ENCODE results near the gene TIAL1. TPM values are rescaled to one million over a fixed set of nuclear protein-coding genes. Genes with fewer than 3 reads are reported as not detected.

The TIAL1 gene
- total RNA-seq, 1 donor from 2014 or later, result 132 TPM

DNA sequence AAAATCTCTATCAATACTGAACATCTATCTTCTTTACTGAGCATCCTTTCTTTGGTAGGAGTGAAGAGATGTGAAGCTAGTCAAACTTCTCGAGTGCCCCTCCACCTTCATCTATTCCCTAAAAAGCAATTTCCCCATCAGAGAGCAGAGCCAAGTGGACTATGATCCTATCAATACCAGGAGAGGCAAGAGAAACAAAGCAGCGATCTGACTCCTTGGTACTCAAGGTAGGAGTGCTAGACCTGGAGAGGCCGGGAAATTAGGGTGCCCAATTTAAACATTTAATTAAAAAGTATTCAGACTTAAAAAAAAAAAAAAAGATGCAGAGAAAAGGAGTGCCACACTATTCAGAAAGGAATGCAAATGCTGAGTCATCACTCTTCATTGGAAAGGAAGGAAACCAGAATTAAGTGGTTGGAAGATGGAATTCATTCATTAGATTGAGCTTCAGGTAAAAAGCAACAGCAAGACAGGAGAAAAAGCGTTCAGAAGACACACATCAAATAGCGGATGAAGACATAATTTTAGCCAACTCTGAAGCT lies 1.6 kb downstream of the TIAL1 start:
- DNase-seq (ENCODE audit: low spot score), result no peak
- Mint-ChIP-seq H3K4me3 (ENCODE audit: unreplicated experiment) (peak overlapping the region; percentile 71), H3K27ac (ENCODE audit: unreplicated experiment) (peak overlapping the region; percentile 99), H3K9me3 (ENCODE audit: low read depth) (peaks cover 5% of the 10 kb centered on the region), H3K4me1 (ENCODE audit: low read depth) (peaks cover 49% of the 10 kb centered on the region), H3K27me3 (ENCODE audit: low read depth) (no peaks in the 10 kb centered on the region), H3K36me3 (ENCODE audit: low read depth) (peaks cover 2% of the 10 kb centered on the region)
- TF ChIP-seq, protein P1, sequence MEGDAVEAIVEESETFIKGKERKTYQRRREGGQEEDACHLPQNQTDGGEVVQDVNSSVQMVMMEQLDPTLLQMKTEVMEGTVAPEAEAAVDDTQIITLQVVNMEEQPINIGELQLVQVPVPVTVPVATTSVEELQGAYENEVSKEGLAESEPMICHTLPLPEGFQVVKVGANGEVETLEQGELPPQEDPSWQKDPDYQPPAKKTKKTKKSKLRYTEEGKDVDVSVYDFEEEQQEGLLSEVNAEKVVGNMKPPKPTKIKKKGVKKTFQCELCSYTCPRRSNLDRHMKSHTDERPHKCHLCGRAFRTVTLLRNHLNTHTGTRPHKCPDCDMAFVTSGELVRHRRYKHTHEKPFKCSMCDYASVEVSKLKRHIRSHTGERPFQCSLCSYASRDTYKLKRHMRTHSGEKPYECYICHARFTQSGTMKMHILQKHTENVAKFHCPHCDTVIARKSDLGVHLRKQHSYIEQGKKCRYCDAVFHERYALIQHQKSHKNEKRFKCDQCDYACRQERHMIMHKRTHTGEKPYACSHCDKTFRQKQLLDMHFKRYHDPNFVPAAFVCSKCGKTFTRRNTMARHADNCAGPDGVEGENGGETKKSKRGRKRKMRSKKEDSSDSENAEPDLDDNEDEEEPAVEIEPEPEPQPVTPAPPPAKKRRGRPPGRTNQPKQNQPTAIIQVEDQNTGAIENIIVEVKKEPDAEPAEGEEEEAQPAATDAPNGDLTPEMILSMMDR (IDR thresholded peaks at IDR 0.05), result no peak

DNA sequence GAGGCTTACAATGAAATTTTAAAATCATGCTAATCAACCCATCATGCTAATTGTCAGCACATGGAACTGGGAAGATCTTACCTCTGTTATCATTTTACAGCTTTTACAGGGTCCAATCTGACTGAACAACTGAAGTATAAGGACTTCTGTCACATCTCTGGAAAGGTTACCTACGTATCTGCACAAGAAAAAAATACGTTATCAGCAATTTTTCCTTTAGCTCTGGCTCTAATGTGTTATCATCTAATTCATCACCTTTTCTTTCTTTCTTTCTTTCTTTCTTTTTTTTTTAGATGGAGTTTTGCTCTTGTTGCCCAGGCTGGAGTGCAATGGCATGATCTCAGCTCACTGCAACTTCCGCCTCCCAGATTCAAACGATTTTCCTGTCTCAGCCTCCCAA lies 8.7 kb downstream of the TIAL1 start:
- TF ChIP-seq, protein P1 (IDR thresholded peaks at IDR 0.05), result no peak
- Mint-ChIP-seq H3K27ac (ENCODE audit: unreplicated experiment) (no peak overlapping the region), H3K9me3 (ENCODE audit: low read depth) (no peaks in the 10 kb centered on the region), H3K36me3 (ENCODE audit: low read depth) (peaks cover 4% of the 10 kb centered on the region), H3K4me1 (ENCODE audit: low read depth) (peaks cover 25% of the 10 kb centered on the region), H3K4me3 (ENCODE audit: unreplicated experiment) (no peak overlapping the region), H3K27me3 (ENCODE audit: low read depth) (no peaks in the 10 kb centered on the region)
- DNase-seq (ENCODE audit: low spot score), result no peak

DNA sequence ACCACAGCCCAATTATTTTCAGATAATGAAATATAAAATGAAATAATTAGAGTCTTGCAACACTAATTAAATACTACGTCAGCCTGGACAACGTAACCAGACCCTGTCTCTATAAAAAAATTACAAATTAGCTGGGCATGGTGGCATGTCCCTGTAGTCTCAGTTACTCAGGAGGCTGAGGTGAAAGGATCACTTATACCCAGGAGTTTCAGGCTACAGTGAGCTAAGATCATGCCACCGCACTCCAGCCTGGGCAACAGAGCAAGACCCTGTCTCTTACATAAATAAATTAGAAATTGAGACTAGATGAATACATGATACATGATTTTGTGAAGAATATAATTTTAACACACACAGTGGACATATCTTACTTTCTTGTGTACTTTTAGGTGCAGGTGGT lies 18.4 kb downstream of the TIAL1 start:
- H3K27me3 Mint-ChIP-seq (ENCODE audit: low read depth), result no peaks in the 10 kb centered on the region
- H3K4me3 Mint-ChIP-seq (ENCODE audit: unreplicated experiment), result no peak overlapping the region
- DNase-seq (ENCODE audit: low spot score), result no peak
- no peak overlapping the region for H3K27ac Mint-ChIP-seq (ENCODE audit: unreplicated experiment)
- no peaks in the 10 kb centered on the region for H3K9me3 Mint-ChIP-seq (ENCODE audit: low read depth)
- H3K4me1 Mint-ChIP-seq (ENCODE audit: low read depth), result peaks cover 1% of the 10 kb centered on the region
- TF ChIP-seq, protein P1 (IDR thresholded peaks at IDR 0.05), result no peak
- peaks cover 38% of the 10 kb centered on the region for H3K36me3 Mint-ChIP-seq (ENCODE audit: low read depth)

DNA sequence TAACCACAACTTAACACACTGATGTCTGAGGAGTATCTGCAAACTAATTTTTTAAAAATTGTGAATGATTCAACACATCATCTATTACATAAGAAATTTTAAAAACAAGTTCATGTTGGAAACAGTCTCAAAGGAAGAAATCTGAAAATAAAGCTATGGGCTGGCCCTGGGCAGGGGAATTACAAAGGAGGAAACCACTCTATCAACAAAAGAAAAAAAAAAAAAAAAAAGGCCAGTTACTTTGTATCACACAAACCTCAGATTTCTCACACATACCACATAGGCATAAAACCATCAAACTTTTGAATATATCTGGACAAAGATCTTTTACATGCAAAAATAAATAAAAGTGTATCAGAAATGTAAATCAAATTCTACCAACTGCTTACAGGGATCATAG lies 20.8 kb downstream of the TIAL1 start:
- no peaks in the 10 kb centered on the region for H3K27me3 Mint-ChIP-seq (ENCODE audit: low read depth)
- no peak for DNase-seq (ENCODE audit: low spot score)
- no peaks in the 10 kb centered on the region for H3K4me1 Mint-ChIP-seq (ENCODE audit: low read depth)
- no peaks in the 10 kb centered on the region for H3K9me3 Mint-ChIP-seq (ENCODE audit: low read depth)
- TF ChIP-seq, protein P1 (IDR thresholded peaks at IDR 0.05), result no peak
- H3K27ac Mint-ChIP-seq (ENCODE audit: unreplicated experiment), result no peak overlapping the region
- H3K4me3 Mint-ChIP-seq (ENCODE audit: unreplicated experiment), result no peak overlapping the region
- peaks cover 36% of the 10 kb centered on the region for H3K36me3 Mint-ChIP-seq (ENCODE audit: low read depth)

DNA sequence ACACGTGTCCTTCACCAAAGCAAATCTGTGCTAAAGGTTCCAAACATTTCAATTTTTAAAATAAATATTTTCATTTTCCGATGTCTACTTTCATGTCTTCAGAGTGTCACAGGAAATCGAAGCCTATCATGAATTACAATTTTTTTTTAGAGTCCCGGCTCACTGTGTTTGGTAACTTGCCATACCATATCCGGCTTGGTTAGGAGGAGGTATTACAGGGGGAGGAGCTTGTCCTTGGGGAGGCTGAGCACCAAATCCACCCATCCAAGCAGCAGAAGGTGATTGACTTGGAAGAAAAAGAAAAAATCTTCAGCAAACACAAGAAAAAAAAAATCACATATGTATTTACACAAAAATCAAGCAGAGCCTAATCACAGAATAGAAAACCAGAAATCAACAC lies 21.3 kb downstream of the TIAL1 start:
- no peak for DNase-seq (ENCODE audit: low spot score)
- no peaks in the 10 kb centered on the region for H3K9me3 Mint-ChIP-seq (ENCODE audit: low read depth)
- peaks cover 36% of the 10 kb centered on the region for H3K36me3 Mint-ChIP-seq (ENCODE audit: low read depth)
- no peaks in the 10 kb centered on the region for H3K27me3 Mint-ChIP-seq (ENCODE audit: low read depth)
- H3K4me3 Mint-ChIP-seq (ENCODE audit: unreplicated experiment), result no peak overlapping the region
- H3K27ac Mint-ChIP-seq (ENCODE audit: unreplicated experiment), result no peak overlapping the region
- TF ChIP-seq, protein P1 (IDR thresholded peaks at IDR 0.05), result no peak
- no peaks in the 10 kb centered on the region for H3K4me1 Mint-ChIP-seq (ENCODE audit: low read depth)

All from chondrocyte (in vitro differentiated cells).